ENCODE measurements around the gene MYOZ2. TPM values are rescaled to one million over a fixed set of nuclear protein-coding genes. Genes with fewer than 3 reads are reported as not detected.

MYOZ2 gene
- total and polyA plus RNA-seq, 2 of the 4 experiments (the other 2 are of a cell fraction), result 0.17 to 0.18 TPM

- Histone ChIP-seq H4K20me1 (ENCODE audit: insufficient read depth, low read length) (no peaks in the 10 kb centered on the region), H3K23ac (ENCODE audit: low read depth, low read length) (no peak overlapping the region), H2AK5ac (ENCODE audit: low read depth, low read length) (no peak overlapping the region), H3K4me3 (ENCODE audit: insufficient read depth, low read depth, low read length) (no peak overlapping the region), H3K14ac (replicated peaks; ENCODE audit: low read depth, low read length) (no peak overlapping the region), H2BK120ac (ENCODE audit: low read depth, low read length) (no peak overlapping the region), H2BK5ac (ENCODE audit: low read depth, low read length, poor library complexity, severe bottlenecking) (no peak overlapping the region), H3K36me3 (ENCODE audit: control insufficient read depth, insufficient read depth, low read length) (no peaks in the 10 kb centered on the region), H2AFZ (replicated peaks; ENCODE audit: low read length, poor library complexity) (no peak overlapping the region), H3K9me3 (ENCODE audit: control insufficient read depth, insufficient read depth, low read length) (no peaks in the 10 kb centered on the region), H3K27ac (ENCODE audit: insufficient read depth, low read length) (no peak overlapping the region), H2AK9ac (replicated peaks; ENCODE audit: low read depth, low read length, poor library complexity) (no peak overlapping the region), H3K18ac (ENCODE audit: low read depth, low read length) (no peak overlapping the region), H3K9ac (ENCODE audit: low read depth, low read length) (no peak overlapping the region), H4K5ac (ENCODE audit: low read depth, low read length) (no peak overlapping the region), H4K8ac (ENCODE audit: low read depth in 2 of 2, low read length in 2 of 2) (no peak overlapping the region), H3K4me1 (ENCODE audit: control insufficient read depth, insufficient read depth, low read length) (no peaks in the 10 kb centered on the region), H2BK20ac (ENCODE audit: low read depth, low read length) (no peak overlapping the region), H3K9me1 (ENCODE audit: insufficient read depth, low read length) (no peaks in the 10 kb centered on the region), H3K27me3 (ENCODE audit: control insufficient read depth, insufficient read depth, low read length) (no peaks in the 10 kb centered on the region), H3K4ac (ENCODE audit: low read depth, low read length) (no peak overlapping the region), H3K56ac (ENCODE audit: extremely low read depth, insufficient read depth, low read length) (no peak overlapping the region), H4K91ac (ENCODE audit: insufficient read depth, low read depth, low read length) (no peak overlapping the region), H3K79me1 (ENCODE audit: low read depth in 1 of 2, low read length in 2 of 2) (no peaks in the 10 kb centered on the region), H2BK15ac (ENCODE audit: low read depth, low read length) (no peak overlapping the region), H3K4me2 (ENCODE audit: low read depth, low read length) (no peak overlapping the region)
- dilution Hi-C loops (cut with HindIII; ENCODE audit: low sequenced_read_pairs, unreplicated experiment), result no loop called here
- ChIA-PET CTCF (no interaction called here), POLR2A (ENCODE audit: unreplicated experiment) (no interaction called here)
- TF ChIP-seq RAD21 (IDR thresholded peaks at IDR 0.05; ENCODE audit: low read length) (no peak), CEBPB (IDR thresholded peaks at IDR 0.05; ENCODE audit: low read depth, low read length) (no peak), FOS (IDR thresholded peaks at IDR 0.05; ENCODE audit: low read depth, low read length) (no peak), MAFK (IDR thresholded peaks at IDR 0.05; ENCODE audit: low read depth, low read length) (no peak)
- intact Hi-C loops (cut with micrococcal nuclease), result no loop called here
- no TSS peak for BruUV-seq (replicated peaks)
- in situ Hi-C loops (cut with MboI; ENCODE audit: low sequenced_read_pairs), result no loop called here
- no peak for DNase-seq
- 80% methylated on average over 1 of the region's 1 CpG; no CpG with 5 or more reads in 1 of the 2 experiments for WGBS, 2 experiments (ENCODE audit: extremely low coverage in 2 of 2, insufficient read length in 1 of 2)
- no peak for ATAC-seq (ENCODE audit: low read depth)
These were observed 43.4 kb downstream of the MYOZ2 start for GRCh38 chr4:119179011-119179410.
